Measurements from ENCODE around the gene TMEM132D. TPM values are rescaled to one million over a fixed set of nuclear protein-coding genes. Genes with fewer than 3 reads are reported as not detected.
"Not testable (repeated sequence)": the region's sequence is repeated elsewhere in the genome, so short reads cannot be mapped to it uniquely, and the experiment has no call there.

Gene TMEM132D
- total RNA-seq, 2 donors from 2014 or later: not detected

DNA sequence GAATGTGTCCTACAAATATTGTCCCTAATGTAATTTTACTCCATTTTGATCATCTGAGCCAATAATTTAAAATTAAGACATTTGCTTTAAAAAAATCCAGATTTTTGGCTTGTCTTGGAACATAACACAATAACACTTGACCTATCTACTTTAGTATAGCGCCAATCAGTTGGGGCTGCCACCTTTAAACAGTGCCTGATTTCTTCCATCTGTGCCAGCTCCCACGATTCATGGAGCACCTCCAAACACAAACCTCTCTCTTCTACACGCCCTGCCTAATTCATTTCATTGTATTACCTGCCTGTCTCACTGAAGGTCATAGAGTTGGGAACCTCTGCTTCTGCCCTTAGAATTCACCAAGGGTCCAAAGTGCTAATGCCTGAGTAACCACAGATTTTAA, 352.4 kb downstream of the TMEM132D start:
- no peaks in the 10 kb centered on the region for H3K4me1 ChIP-seq (ENCODE audit: control insufficient read depth in 1 of 2, low read depth in 2 of 2)
- H3K4me3 ChIP-seq: no peak overlapping the region
- no peak overlapping the region for H3K27ac ChIP-seq
- no peak for TF ChIP-seq CTCF (IDR thresholded peaks at IDR 0.05)
- H3K9me3 ChIP-seq: no peaks in the 10 kb centered on the region
- H3K27me3 ChIP-seq (replicated peaks; ENCODE audit: insufficient read depth): no peaks in the 10 kb centered on the region
- DNase-seq (ENCODE audit: low spot score): no peak
- H3K36me3 ChIP-seq: no peaks in the 10 kb centered on the region
- no peak for ATAC-seq (ENCODE audit: insufficient number of reproducible peaks, low FRiP score, low read depth)

DNA sequence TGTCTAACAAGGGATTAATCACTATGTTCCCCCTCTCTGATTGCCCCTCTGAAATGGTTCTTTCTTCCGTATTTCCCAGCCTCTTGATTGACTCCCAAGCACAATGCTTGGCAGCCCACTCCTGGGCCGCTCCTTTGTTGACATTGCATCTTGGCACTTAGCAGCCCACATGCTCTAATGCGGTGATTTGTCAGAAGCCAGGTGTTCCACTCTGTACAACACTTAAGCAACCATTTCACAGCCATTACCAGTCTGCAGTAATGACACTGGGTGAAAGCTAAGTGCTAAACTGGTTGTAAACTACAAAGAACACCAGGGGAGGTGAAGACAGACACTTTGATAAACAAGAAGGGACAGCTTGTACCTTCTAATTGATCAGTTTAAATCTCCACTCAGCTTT, 353.5 kb downstream of the TMEM132D start:
- Histone ChIP-seq H3K4me3 (no peak overlapping the region), H3K4me1 (ENCODE audit: control insufficient read depth in 1 of 2, low read depth in 2 of 2) (no peaks in the 10 kb centered on the region), H3K36me3 (no peaks in the 10 kb centered on the region), H3K27ac (no peak overlapping the region), H3K9me3 (no peaks in the 10 kb centered on the region), H3K27me3 (replicated peaks; ENCODE audit: insufficient read depth) (no peaks in the 10 kb centered on the region)
- ATAC-seq (ENCODE audit: insufficient number of reproducible peaks, low FRiP score, low read depth): no peak
- DNase-seq (ENCODE audit: low spot score): no peak
- TF ChIP-seq CTCF (IDR thresholded peaks at IDR 0.05): no peak

- H3K27me3 ChIP-seq (replicated peaks; ENCODE audit: insufficient read depth): no peaks in the 10 kb centered on the region
- DNase-seq (ENCODE audit: low spot score) (no peak), ATAC-seq (ENCODE audit: insufficient number of reproducible peaks, low FRiP score, low read depth) (no peak)
- TF ChIP-seq CTCF (IDR thresholded peaks at IDR 0.05): no peak
- no peak overlapping the region for H3K27ac ChIP-seq
- H3K9me3 ChIP-seq: no peaks in the 10 kb centered on the region
- no peaks in the 10 kb centered on the region for H3K36me3 ChIP-seq
- no peaks in the 10 kb centered on the region for H3K4me1 ChIP-seq (ENCODE audit: control insufficient read depth in 1 of 2, low read depth in 2 of 2)
- H3K4me3 ChIP-seq: no peak overlapping the region
Measured at GRCh38 chr12:129549656-129550055, 354.2 kb downstream of the TMEM132D start.

DNA sequence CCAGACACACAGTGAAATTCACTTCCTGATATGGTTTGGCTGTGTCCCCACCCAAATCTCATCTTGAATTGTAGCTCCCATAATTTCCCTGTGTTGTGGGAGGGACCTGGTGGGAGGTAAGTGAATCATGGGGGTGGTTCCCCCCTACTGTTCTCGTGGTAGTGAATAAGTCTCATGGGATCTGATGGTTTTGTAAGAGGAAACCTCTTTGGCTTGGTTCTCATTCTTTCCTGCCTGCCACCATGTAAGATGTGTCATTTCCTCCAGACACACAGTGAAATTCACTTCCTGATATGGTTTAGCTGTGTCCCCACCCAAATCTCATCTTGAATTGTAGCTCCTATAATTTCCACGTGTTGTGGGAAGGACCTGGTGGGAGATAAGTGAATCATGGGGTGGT, 354.8 kb downstream of the TMEM132D start:
- DNase-seq (ENCODE audit: low spot score); ATAC-seq (ENCODE audit: insufficient number of reproducible peaks, low FRiP score, low read depth): not testable (repeated sequence)

GRCh38 chr12:129544716-129545115, 359.1 kb downstream of the TMEM132D start:
- Histone ChIP-seq H3K36me3 (no peaks in the 10 kb centered on the region), H3K27me3 (replicated peaks; ENCODE audit: insufficient read depth) (no peaks in the 10 kb centered on the region), H3K27ac (no peak overlapping the region), H3K4me1 (ENCODE audit: control insufficient read depth in 1 of 2, low read depth in 2 of 2) (no peaks in the 10 kb centered on the region), H3K4me3 (no peak overlapping the region), H3K9me3 (no peaks in the 10 kb centered on the region)
- ATAC-seq (ENCODE audit: insufficient number of reproducible peaks, low FRiP score, low read depth) (no peak), DNase-seq (ENCODE audit: low spot score) (no peak)
- no peak for TF ChIP-seq CTCF (IDR thresholded peaks at IDR 0.05)

More for the DNA sequence above, 354.8 kb downstream of the TMEM132D start:
- H3K27me3 ChIP-seq (replicated peaks; ENCODE audit: insufficient read depth); H3K4me3 ChIP-seq; H3K36me3 ChIP-seq; H3K4me1 ChIP-seq (ENCODE audit: control insufficient read depth in 1 of 2, low read depth in 2 of 2); H3K9me3 ChIP-seq; H3K27ac ChIP-seq: not testable (repeated sequence)

- no peak for TF ChIP-seq CTCF (IDR thresholded peaks at IDR 0.05)
- no peak for ATAC-seq (ENCODE audit: insufficient number of reproducible peaks, low FRiP score, low read depth)
- no peaks in the 10 kb centered on the region for H3K36me3 ChIP-seq
Measured at GRCh38 chr12:129540954-129541353, 362.9 kb downstream of the TMEM132D start.

More at GRCh38 chr12:129540954-129541353, 362.9 kb downstream of the TMEM132D start:
- no peak for DNase-seq (ENCODE audit: low spot score)
- H3K4me3 ChIP-seq: no peak overlapping the region
- H3K9me3 ChIP-seq: no peaks in the 10 kb centered on the region
- H3K27me3 ChIP-seq (replicated peaks; ENCODE audit: insufficient read depth): no peaks in the 10 kb centered on the region
- no peak overlapping the region for H3K27ac ChIP-seq
- H3K4me1 ChIP-seq (ENCODE audit: control insufficient read depth in 1 of 2, low read depth in 2 of 2): no peaks in the 10 kb centered on the region

Measured in thoracic aorta (tissue), 2 donors.